HepG2 (cell line): Measurements from ENCODE around the gene CNNM1. TPM values are rescaled to one million over a fixed set of nuclear protein-coding genes. Genes with fewer than 3 reads are reported as not detected.
A peak's percentile ranks its signal among the peaks of the same experiment; 100 is the strongest.

ENCODE experiments used
- CREB1 ChIP-seq, 2 experiments: fragments of 450-650 bp in 1 of 2; IDR thresholded peaks; 2 replicates each; pipeline ENCODE4 v1.6.1; 2016 to 2017; ENCODE audit warnings: control low read depth in 1 of 2, mild to moderate bottlenecking in 1 of 2, missing compliant biosample characterization in 1 of 2, missing genetic modification characterization in 1 of 2
- GTF2F1 ChIP-seq: fragments of 150-350 bp; IDR thresholded peaks from 2 replicates; pipeline ENCODE4 v1.6.1; 2014; ENCODE audit warnings: low read length
- HNF4A ChIP-seq: sonication (generic); formaldehyde crosslinking; IDR thresholded peaks from 2 replicates; pipeline ENCODE4 v1.4.0; 2020; ENCODE audit warnings: missing genetic modification reagents
- KMT2B ChIP-seq: IDR thresholded peaks from 2 replicates; pipeline ENCODE4 v1.6.1; 2016; ENCODE audit warnings: missing genetic modification reagents, missing compliant biosample characterization
- PBX2 ChIP-seq: IDR thresholded peaks from 2 replicates; pipeline ENCODE4 v1.6.1; 2016; ENCODE audit warnings: control low read depth
- PRDM15 ChIP-seq: sonication (generic); formaldehyde crosslinking; IDR thresholded peaks from 2 replicates; pipeline ENCODE4 v1.4.0; 2020; ENCODE audit warnings: missing genetic modification reagents
- SIX4 ChIP-seq: sonication (generic); formaldehyde crosslinking; IDR thresholded peaks from 2 replicates; pipeline ENCODE4 v1.4.0; 2020; ENCODE audit warnings: missing genetic modification reagents
- TAF1 ChIP-seq: sonication (generic); formaldehyde crosslinking; IDR thresholded peaks from 2 replicates; pipeline ENCODE4 v1.4.0; 2020; ENCODE audit warnings: missing genetic modification reagents
- ZBTB25 ChIP-seq: IDR thresholded peaks from 2 replicates; pipeline ENCODE4 v1.6.1; 2018; ENCODE audit warnings: missing genetic modification reagents
- ZNF234 ChIP-seq: sonication (generic); formaldehyde crosslinking; conservative IDR thresholded peaks from 2 replicates; pipeline ENCODE4 v1.5.1; 2020; ENCODE audit warnings: mild to moderate bottlenecking, missing genetic modification reagents
- ZNF530 ChIP-seq: sonication (generic); formaldehyde crosslinking; IDR thresholded peaks from 2 replicates; pipeline ENCODE4 v1.5.0; 2020; ENCODE audit warnings: low read depth, mild to moderate bottlenecking, missing genetic modification reagents
- ZNF614 ChIP-seq: IDR thresholded peaks from 2 replicates; pipeline ENCODE4 v1.6.1; 2018; ENCODE audit warnings: missing biosample characterization, missing genetic modification reagents, inconsistent platforms, borderline replicate concordance
- ZNF678 ChIP-seq: sonication (generic); formaldehyde crosslinking; IDR thresholded peaks from 2 replicates; pipeline ENCODE4 v1.4.0; 2020; ENCODE audit warnings: mild to moderate bottlenecking, missing genetic modification reagents
- ZNF710 ChIP-seq: sonication (generic); formaldehyde crosslinking; IDR thresholded peaks from 2 replicates; pipeline ENCODE4 v1.5.0; 2020; ENCODE audit warnings: mild to moderate bottlenecking, missing genetic modification reagents, borderline replicate concordance
- ZNF761 ChIP-seq: sonication (generic); formaldehyde crosslinking; conservative IDR thresholded peaks from 2 replicates; pipeline ENCODE4 v1.4.0; 2020; ENCODE audit warnings: mild to moderate bottlenecking, missing genetic modification reagents
- ZNF766 ChIP-seq: sonication (generic); formaldehyde crosslinking; IDR thresholded peaks from 2 replicates; pipeline ENCODE4 v1.5.0; 2020; ENCODE audit warnings: missing genetic modification reagents, borderline replicate concordance
- ZNF83 ChIP-seq: sonication (generic); formaldehyde crosslinking; IDR thresholded peaks from 2 replicates; pipeline ENCODE4 v1.4.0; 2020; ENCODE audit warnings: missing genetic modification reagents, mild to moderate bottlenecking, borderline replicate concordance
- ZNF891 ChIP-seq: sonication (generic); formaldehyde crosslinking; IDR thresholded peaks from 2 replicates; pipeline ENCODE4 v1.5.0; 2020; ENCODE audit warnings: mild to moderate bottlenecking, missing genetic modification reagents
- ZSCAN5A ChIP-seq: sonication (generic); formaldehyde crosslinking; IDR thresholded peaks from 2 replicates; pipeline ENCODE4 v1.8.0; 2022; ENCODE audit warnings: mild to moderate bottlenecking, missing genetic modification reagents, borderline replicate concordance
- polyA plus RNA-seq, 8 experiments: library from polyadenylated mRNA; depleted of rRNA in 3 of 8; stranded (reverse) in 7 of 8; unstranded in 1 of 8; fragments of >200 nt; fragmentation: Illumina TruSeq in 4 of 8; extraction: Trizol in 4 of 8; gene quantifications; 2 replicates each; pipeline versions ENCODE4 v1.2.1 to v1.2.3, GENCODE V29; 2011 to 2016; ENCODE audit warnings: low read depth in 4 of 8, missing spikeins in 1 of 8, mixed read lengths in 1 of 8; ENCODE audit not compliant: insufficient read depth in 1 of 8
- total RNA-seq, 5 experiments: library from RNA; depleted of rRNA; stranded (reverse); fragments of >200 nt; fragmentation: Illumina TruSeq; extraction: Trizol; gene quantifications; 2 replicates each; pipeline ENCODE4 v1.2.3, GENCODE V29; 2016; ENCODE audit warnings: low read depth in 1 of 5

The CNNM1 gene
- total and polyA plus RNA-seq, 2 of the 13 experiments (the other 11 are each of a cell fraction or from before 2014, with no cell fraction given): 4.3 to 9.6 TPM

- TF ChIP-seq HNF4A (CRISPR knock-in tag) (no peak; the same call in 1 of the 2 replicates), SIX4 (no peak), CREB1 (IDR thresholded peaks at IDR 0.05) (peak; percentile 90), CREB1 (CRISPR knock-in tag; IDR thresholded peaks at IDR 0.05) (peak; percentile 96), KMT2B (CRISPR knock-in tag) (peak; percentile 53; the same call in 1 of the 2 replicates), ZSCAN5A (CRISPR knock-in tag) (peak; percentile 65; the same call in 1 of the 2 replicates), ZNF766 (CRISPR knock-in tag) (no peak), ZNF761 (CRISPR knock-in tag) (no peak), GTF2F1 (0 out of 2 replicates have a peak, but pooled peaks have one; percentile 7), ZNF83 (no peak), ZBTB25 (CRISPR knock-in tag) (peak; percentile 16), TAF1 (CRISPR knock-in tag) (peak; percentile 97), PBX2 (peak; percentile 62), ZNF530 (no peak), ZNF614 (no peak), PRDM15 (CRISPR knock-in tag) (no peak), ZNF234 (CRISPR knock-in tag) (no peak), ZNF678 (CRISPR knock-in tag) (0 out of 2 replicates have a peak, but pooled peaks have one; percentile 5), ZNF710 (peak; percentile 60; the same call in 1 of the 2 replicates), ZNF891 (CRISPR knock-in tag) (peak; percentile 43; the same call in 1 of the 2 replicates)
Observed at GRCh38 chr10:99430451-99431189, 101.5 kb downstream of the CNNM1 start, which contains the start of gene GOT1 (continued).
